Neutrophil (primary cell): ENCODE data around the gene PDGFRB.

Experiments used
- H3K27ac ChIP-seq: fragments of 200-600 bp; sonication (generic); 2 replicates; pipeline ENCODE4 v1.5.1; 2016; ENCODE audit warnings: mild to moderate bottlenecking, moderate library complexity
- H3K27me3 ChIP-seq: fragments of 200-600 bp; sonication (generic); 2 replicates; pipeline ENCODE4 v1.6.0; 2016; ENCODE audit warnings: mild to moderate bottlenecking
- H3K36me3 ChIP-seq: fragments of 200-600 bp; sonication (generic); 2 replicates; pipeline ENCODE4 v1.5.1; 2017
- H3K4me1 ChIP-seq, 2 experiments: fragments of 200-600 bp in 1 of 2; sonication (generic) in 1 of 2; 1 replicate in 1 of 2; 2 replicates in 1 of 2; pipeline versions ENCODE4 v1.5.1 to v1.6.1; 2013 to 2016; ENCODE audit warnings: low read depth in 1 of 2, low read length in 1 of 2, mild to moderate bottlenecking in 1 of 2, moderate library complexity in 1 of 2; ENCODE audit not compliant: control insufficient read depth in 1 of 2, insufficient read depth in 1 of 2
- H3K4me3 ChIP-seq, 2 experiments: fragments of 200-600 bp in 1 of 2; sonication (generic) in 1 of 2; 1 replicate in 1 of 2; 2 replicates in 1 of 2; pipeline ENCODE4 v1.5.1; 2013 to 2016; ENCODE audit warnings: low read depth in 1 of 2, low read length in 1 of 2, mild to moderate bottlenecking in 1 of 2, moderate library complexity in 1 of 2
- H3K9me3 ChIP-seq: fragments of 200-600 bp; sonication (generic); 2 replicates; pipeline ENCODE4 v1.5.1; 2016
- TF ChIP-seq, protein P1 (sequence below): fragments of 200-600 bp; sonication (generic); IDR thresholded peaks from 2 replicates; pipeline ENCODE4 v1.5.1; 2016; ENCODE audit warnings: antibody characterized with exemption

Gene PDGFRB

DNA sequence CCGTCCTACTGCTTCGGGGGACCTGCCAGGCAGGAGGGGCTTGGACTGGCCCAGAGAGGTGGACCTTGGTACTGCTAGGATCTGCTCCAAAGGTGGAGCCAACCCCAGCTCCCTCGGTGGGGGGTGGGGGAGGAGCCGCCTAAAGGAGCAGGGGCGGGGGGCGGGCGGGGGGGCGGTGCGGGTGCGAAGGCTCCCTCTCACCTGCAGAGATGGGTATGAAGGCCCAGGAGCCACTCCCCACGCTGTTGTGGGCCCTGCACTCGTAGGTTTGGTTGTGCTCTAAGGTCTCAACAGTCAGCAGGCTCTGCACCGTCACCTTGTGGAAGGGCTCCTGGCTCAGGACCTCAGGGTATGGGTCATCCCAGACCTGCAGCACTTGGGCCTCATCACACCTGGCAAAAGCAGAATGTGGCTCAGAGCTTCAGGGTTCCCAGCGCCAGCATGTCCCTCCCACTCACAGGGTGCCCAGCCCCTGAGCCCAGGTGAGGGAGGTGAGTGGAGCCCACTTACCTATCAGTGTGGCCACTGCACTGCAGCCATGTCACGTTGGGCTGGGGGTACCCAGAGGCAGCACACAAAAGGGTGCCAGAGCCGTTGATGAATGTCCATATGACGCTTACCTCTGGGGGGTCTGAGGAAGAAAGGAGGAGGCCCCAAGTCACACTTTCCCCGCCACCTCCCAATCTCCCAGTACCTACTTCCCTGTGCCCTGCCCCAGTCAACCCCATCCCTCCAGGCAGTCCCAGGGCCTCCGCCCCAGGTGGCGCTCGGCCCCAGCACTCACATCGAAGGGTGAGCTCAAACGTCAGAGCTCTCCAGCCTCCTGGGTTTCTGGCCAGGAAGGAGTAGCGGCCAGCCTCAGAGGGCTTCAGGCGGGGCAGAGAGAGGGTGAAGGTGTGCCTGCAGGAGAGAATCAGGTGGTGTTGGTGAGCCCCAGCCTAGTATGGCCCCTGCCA is 85.7 kb downstream of the PDGFRB start:
- TF ChIP-seq, protein P1, sequence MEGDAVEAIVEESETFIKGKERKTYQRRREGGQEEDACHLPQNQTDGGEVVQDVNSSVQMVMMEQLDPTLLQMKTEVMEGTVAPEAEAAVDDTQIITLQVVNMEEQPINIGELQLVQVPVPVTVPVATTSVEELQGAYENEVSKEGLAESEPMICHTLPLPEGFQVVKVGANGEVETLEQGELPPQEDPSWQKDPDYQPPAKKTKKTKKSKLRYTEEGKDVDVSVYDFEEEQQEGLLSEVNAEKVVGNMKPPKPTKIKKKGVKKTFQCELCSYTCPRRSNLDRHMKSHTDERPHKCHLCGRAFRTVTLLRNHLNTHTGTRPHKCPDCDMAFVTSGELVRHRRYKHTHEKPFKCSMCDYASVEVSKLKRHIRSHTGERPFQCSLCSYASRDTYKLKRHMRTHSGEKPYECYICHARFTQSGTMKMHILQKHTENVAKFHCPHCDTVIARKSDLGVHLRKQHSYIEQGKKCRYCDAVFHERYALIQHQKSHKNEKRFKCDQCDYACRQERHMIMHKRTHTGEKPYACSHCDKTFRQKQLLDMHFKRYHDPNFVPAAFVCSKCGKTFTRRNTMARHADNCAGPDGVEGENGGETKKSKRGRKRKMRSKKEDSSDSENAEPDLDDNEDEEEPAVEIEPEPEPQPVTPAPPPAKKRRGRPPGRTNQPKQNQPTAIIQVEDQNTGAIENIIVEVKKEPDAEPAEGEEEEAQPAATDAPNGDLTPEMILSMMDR: no peak
- Histone ChIP-seq H3K9me3 (no peaks in the 10 kb centered on the region), H3K4me1 (no peaks in the 10 kb centered on the region), H3K27me3 (no peaks in the 10 kb centered on the region), H3K4me3 (no peak overlapping the region), H3K36me3 (peaks cover 98% of the 10 kb centered on the region), H3K27ac (no peak overlapping the region)

DNA sequence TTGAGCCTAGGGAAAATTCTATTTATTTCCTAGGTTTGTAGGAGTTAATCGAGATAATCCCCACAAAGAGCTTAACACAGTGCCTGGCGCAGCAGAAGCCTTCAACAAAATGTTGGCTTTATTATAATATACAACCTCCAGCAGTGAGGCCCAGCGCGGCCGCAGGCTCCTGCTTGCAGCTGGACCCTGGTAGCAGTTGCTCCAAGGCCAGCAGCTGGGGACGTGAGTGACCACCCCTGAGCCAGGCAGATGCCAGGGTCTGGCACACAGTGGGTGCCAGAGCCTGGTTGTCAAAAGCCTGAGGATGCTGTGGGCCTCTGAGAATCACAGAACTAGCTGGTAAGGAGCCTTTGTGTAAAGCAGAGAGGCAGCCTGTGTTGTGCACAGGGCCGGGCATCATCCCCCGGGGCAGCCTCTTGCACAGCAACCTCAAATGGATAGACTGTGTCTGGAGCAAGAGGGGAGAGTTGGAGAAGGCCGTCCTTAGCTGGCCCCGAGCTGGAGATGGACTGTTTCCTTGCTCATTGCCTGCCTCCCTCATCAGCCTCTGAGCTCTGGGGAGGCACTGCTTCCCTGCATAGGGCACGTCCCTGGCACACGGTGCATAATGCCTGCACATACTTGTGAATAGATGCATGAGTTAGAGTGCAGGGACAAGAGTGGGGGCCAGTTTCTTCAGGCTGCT is 86.5 kb downstream of the PDGFRB start:
- H3K9me3 ChIP-seq: no peaks in the 10 kb centered on the region
- no peak overlapping the region for H3K4me3 ChIP-seq
- H3K27me3 ChIP-seq: no peaks in the 10 kb centered on the region
- H3K4me1 ChIP-seq: no peaks in the 10 kb centered on the region
- H3K36me3 ChIP-seq: peaks cover 99% of the 10 kb centered on the region
- H3K27ac ChIP-seq: no peak overlapping the region
- TF ChIP-seq, protein P1: no peak

DNA sequence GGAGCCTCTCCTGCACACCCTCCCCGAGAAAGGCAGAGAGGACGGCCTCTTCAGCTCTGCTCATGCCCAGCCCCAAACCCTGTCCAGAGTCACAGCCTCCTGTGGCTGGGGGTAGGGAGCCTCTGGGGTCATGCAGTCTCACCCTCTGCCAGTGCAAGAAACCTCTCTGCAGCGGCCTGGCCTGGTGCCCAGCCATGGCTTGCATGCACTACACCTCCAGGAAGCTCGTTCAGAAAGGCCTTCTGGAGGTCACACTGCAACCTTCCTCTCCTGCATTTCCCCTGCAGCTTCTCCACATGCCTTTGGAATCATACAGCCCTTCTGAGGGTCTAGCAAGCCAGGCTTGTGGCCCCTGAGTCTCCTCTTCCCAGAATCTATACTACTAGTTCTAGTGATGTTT is 87.2 kb downstream of the PDGFRB start:
- Histone ChIP-seq H3K27ac (no peak overlapping the region), H3K27me3 (no peaks in the 10 kb centered on the region), H3K36me3 (peaks cover 99% of the 10 kb centered on the region), H3K4me1 (no peaks in the 10 kb centered on the region), H3K9me3 (no peaks in the 10 kb centered on the region), H3K4me3 (no peak overlapping the region)
- TF ChIP-seq, protein P1: no peak

DNA sequence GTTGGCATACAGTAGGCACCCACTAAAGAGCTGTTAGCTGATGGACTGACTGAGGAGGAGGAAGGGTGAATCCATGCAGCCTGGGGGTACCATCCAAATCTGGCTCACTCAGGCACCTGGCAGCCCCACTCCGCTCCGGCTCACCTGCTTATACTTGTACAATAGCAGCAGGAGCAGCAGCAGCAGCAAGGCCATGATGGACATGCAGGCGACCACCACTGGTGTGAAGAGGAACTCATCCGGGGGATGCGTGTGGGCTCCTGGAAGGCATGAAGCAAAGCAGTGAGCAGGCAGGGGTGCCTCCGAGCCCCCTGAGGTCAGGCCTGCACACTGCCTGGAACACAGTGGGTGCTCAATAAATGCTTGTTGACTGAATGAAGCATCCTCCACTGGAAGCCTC is 87.6 kb downstream of the PDGFRB start:
- no peaks in the 10 kb centered on the region for H3K9me3 ChIP-seq
- H3K4me3 ChIP-seq: no peak overlapping the region
- no peaks in the 10 kb centered on the region for H3K4me1 ChIP-seq
- H3K36me3 ChIP-seq: peaks cover 99% of the 10 kb centered on the region
- no peaks in the 10 kb centered on the region for H3K27me3 ChIP-seq
- H3K27ac ChIP-seq: no peak overlapping the region
- TF ChIP-seq, protein P1: no peak

DNA sequence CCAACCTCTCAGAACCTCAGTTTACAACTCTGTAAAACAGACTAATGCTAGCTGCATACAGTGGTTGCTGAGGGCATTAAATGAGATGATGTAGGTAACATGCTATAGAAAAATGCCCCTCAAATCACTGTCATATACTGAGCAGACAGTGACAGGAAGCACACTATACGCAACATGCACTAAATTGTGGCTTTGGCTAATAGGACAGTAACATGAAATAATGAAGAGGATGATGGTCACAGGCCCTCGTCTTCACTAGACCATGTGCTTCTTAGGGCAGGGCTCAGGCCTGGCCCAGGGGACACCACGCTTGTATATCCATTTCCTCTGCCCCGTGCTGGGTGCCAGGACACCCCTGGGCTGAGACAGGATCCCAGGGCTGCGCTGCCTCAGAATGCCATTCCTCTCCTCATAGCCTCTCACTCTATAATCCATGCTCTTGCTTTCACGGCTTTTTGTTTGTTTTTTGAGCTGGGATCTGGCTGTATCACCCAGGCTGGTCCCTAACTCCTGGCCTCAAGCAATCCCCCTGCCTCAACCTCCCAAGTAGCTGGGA is 88.2 kb downstream of the PDGFRB start:
- H3K4me3 ChIP-seq: no peak overlapping the region
- TF ChIP-seq, protein P1: no peak
- H3K36me3 ChIP-seq: peaks cover 99% of the 10 kb centered on the region
- H3K27ac ChIP-seq: no peak overlapping the region
- peaks cover 2 to 5% of the 10 kb centered on the region in 2 experiments for H3K4me1 ChIP-seq
- no peaks in the 10 kb centered on the region for H3K9me3 ChIP-seq
- H3K27me3 ChIP-seq: no peaks in the 10 kb centered on the region
